ENCODE data around the gene NR0B1.

The NR0B1 gene

DNA sequence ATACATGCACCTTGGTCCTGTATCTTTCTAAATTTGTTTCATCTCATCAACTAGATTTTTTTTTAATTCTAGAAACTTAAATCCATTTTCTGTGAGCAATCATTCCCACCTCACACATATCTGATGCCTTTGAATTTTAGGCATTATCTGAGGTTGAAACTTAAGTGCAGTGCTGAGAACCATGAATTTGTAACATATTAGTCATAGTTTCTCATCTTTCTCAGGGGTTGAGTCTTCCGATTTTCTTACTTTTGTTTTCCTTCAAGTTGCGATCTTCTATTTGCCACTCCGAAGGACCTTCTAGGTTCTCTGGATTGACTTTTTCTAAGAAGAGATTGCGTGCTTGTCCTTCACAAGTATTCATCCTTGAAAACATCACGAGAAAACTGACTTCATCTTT is 3.7 kb upstream of the NR0B1 start:
- TF ChIP-seq, protein P1, sequence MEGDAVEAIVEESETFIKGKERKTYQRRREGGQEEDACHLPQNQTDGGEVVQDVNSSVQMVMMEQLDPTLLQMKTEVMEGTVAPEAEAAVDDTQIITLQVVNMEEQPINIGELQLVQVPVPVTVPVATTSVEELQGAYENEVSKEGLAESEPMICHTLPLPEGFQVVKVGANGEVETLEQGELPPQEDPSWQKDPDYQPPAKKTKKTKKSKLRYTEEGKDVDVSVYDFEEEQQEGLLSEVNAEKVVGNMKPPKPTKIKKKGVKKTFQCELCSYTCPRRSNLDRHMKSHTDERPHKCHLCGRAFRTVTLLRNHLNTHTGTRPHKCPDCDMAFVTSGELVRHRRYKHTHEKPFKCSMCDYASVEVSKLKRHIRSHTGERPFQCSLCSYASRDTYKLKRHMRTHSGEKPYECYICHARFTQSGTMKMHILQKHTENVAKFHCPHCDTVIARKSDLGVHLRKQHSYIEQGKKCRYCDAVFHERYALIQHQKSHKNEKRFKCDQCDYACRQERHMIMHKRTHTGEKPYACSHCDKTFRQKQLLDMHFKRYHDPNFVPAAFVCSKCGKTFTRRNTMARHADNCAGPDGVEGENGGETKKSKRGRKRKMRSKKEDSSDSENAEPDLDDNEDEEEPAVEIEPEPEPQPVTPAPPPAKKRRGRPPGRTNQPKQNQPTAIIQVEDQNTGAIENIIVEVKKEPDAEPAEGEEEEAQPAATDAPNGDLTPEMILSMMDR (IDR thresholded peaks at IDR 0.05; ENCODE audit: low read depth, low read length): no peak

DNA sequence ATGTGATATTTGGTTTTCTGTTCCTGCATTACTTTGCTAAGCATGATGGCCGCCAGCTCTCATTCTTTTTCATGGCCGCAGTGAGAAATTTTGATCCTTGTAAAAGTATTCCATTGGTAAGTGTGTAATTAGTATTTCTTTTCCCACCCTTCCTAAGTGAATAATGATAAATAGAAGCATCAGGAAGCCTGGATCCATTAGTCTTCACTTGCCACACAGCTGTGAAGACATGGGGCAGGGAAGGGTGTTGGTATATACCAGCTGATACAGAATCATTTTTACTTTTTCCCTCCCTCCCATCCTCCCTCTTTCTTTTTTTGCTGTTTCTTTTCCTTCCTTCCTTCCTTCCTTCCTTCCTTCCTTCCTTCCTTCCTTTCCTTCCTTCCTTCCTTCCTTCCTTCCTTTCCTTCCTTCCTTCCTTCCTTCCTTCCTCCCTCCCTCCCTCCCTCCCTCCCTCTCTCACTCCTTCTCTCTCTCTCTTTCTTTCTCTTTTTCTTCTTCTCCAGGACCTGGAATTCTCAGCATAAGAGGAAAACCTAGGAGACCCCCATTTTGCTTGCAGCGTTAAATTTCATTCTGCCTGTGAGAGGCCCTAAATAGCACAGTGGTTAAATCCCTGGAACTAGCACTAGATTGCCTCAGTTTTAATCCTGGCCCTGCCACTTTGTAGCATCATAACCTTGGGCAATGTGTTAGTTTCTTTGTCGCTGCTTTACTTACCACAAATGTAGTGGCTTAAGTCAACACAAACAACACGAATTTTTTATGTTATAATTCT is 1.4 kb upstream of the NR0B1 start:
- TF ChIP-seq, protein P1 (IDR thresholded peaks at IDR 0.05; ENCODE audit: low read depth, low read length): no peak
- DNase-seq (ENCODE audit: extremely low read depth, low read depth): no peak

More for the DNA sequence above, 3.7 kb upstream of the NR0B1 start:
- DNase-seq (ENCODE audit: extremely low read depth, low read depth): no peak

DNA sequence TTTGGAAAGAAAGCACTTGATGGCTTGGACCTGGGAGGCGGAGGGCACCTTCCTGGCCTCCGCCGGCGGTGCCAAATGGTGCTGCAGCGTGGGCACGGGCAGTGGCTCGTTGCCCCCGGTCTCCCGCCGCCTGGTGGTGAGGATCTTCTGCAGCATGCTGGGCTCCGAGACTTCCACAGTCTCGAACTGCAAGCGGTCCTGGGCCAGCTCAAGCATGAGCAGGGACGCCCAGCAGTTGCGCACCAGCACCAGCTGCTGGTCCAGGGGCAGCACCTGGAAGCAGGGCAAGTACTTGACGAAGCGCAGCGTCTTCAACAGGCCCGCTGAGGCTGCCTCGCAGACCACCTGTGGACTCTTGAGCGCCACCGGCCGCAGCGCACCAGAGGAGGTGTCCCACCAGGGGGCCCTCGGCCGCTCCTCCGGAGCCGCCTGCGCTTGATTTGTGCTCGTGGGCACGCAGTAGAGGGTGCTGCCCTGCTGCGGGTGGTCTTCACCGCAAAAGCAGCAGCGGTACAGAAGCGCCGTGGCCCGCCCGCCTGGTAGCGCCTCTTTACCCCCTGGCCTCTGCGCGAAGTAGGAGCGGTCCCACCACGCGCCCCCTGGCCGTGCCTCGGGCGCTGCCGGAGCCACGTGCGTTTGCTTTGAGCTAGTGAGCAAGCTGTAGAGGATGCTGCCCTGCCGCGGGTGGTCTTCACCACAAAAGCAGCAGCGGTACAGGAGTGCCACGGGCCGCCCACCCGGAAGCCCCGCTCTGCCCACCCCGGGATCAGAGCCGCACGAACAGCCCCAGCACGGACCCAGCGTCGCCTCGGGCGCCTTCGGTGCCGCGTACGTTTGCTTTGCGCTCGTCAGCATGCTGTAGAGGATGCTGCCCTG is 689 bp downstream of the NR0B1 start:
- TF ChIP-seq, protein P1 (IDR thresholded peaks at IDR 0.05; ENCODE audit: low read depth, low read length): peak; percentile 13
- no peak for DNase-seq (ENCODE audit: extremely low read depth, low read depth)

DNA sequence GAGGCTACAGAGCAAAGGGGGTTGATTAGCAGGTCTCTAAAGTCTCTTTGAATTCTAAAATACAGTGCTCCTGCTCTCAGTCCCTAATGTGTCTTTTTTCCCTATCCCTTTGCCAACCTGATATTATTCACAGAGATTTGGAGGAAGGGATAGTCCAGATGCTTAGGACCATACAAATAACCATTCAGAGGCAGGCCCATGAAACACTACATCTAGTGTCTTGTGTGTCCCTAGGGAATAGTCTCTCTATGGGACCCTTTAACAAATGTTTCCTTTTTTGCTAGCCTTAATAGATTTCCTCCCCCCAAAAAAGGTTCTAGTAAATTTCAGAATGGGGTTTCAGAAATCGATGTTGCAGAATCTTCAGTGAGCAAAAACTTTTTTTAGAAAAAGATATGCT is 1.7 kb downstream of the NR0B1 start:
- TF ChIP-seq, protein P1 (IDR thresholded peaks at IDR 0.05; ENCODE audit: low read depth, low read length): no peak
- DNase-seq (ENCODE audit: extremely low read depth, low read depth): no peak

DNA sequence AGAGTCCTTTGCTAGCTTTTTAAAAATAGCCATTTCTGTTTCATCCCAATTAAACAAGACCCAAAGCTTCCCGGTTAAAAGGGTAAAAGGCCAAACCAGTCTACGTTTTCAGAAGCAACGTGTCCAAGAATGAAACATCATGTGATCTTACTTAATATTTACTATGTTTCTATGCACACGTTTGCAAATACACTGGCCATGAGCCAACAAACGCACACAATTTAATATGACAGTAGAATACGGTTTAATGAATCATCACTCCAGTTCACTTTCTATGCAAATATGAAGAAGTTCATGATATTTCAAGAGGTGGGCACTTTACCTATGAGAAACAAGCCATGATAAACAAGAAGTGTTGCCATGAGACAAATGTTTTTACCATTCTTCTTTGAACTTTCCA is 4.3 kb downstream of the NR0B1 start:
- no peak for DNase-seq (ENCODE audit: extremely low read depth, low read depth)
- TF ChIP-seq, protein P1 (IDR thresholded peaks at IDR 0.05; ENCODE audit: low read depth, low read length): no peak

DNA sequence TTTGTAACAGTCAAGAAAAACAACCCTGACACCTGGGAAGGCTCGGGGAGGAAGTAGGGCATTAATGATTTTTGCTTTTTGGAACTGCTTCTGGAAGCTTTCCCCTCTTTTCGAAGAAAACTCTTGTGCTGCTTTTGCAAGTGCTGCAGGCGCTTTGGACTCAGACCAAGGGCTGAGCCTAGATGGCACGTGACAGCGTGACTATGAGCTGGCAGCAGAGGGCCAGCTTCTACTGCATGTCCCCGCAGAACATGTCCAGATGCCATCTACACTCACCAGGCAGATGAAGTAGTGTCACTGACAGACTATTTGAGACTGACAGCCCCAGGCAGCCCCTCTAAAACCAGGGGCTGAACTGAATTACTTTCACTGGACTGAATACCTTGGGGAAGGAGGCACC is 6.2 kb downstream of the NR0B1 start:
- no peak for DNase-seq (ENCODE audit: extremely low read depth, low read depth)
- TF ChIP-seq, protein P1 (IDR thresholded peaks at IDR 0.05; ENCODE audit: low read depth, low read length): no peak

DNA sequence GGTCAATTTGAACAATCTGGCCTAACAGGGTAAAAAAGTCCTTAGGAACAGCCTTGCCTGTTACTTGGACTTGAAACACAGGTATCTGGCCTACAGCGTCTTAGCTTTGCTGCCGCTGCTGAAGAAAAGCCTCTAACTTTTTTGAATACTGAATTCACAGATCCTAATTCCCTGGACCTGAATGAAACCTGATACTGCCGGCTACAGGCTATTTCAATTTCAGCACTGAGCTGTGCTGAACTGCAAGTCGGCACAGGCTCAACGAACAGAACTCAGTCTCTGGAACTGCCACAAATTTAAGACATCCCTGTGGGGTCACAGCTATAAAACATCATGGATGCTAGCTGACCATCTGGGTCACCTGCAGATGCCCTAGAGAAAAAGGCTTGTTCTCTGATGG is 7.2 kb downstream of the NR0B1 start:
- DNase-seq (ENCODE audit: extremely low read depth, low read depth): no peak
- TF ChIP-seq, protein P1 (IDR thresholded peaks at IDR 0.05; ENCODE audit: low read depth, low read length): no peak
